HepG2 (cell line): ENCODE measurements around the gene PDK2. TPM values are rescaled to one million over a fixed set of nuclear protein-coding genes. Genes with fewer than 3 reads are reported as not detected.

Experiments used
- ARHGAP35 ChIP-seq: sonication (generic); formaldehyde crosslinking; IDR thresholded peaks from 2 replicates; pipeline ENCODE4 v1.9.0; 2022; ENCODE audit warnings: mild to moderate bottlenecking, inconsistent platforms, moderate library complexity, missing genetic modification reagents, borderline replicate concordance
- CAMTA2 ChIP-seq: sonication (generic); formaldehyde crosslinking; IDR thresholded peaks from 2 replicates; pipeline ENCODE4 v1.4.0; 2020; ENCODE audit warnings: mild to moderate bottlenecking, missing genetic modification reagents, borderline replicate concordance
- CBX5 ChIP-seq: sonication (generic); formaldehyde crosslinking; IDR thresholded peaks from 2 replicates; pipeline ENCODE4 v1.4.0; 2020; ENCODE audit warnings: missing genetic modification reagents, borderline replicate concordance
- CEBPG ChIP-seq: IDR thresholded peaks from 2 replicates; pipeline ENCODE4 v1.6.1; 2016
- ESRRA ChIP-seq: sonication (generic); formaldehyde crosslinking; IDR thresholded peaks from 2 replicates; pipeline ENCODE4 v1.5.1; 2020; ENCODE audit warnings: mild to moderate bottlenecking, low read depth, missing genetic modification reagents
- HNRNPH1 ChIP-seq: fragments of 200-400 bp; formaldehyde crosslinking; optimal IDR thresholded peaks from 2 replicates; pipeline ENCODE3; 2017; ENCODE audit warnings: mild to moderate bottlenecking, low read depth, low read length
- NFIB ChIP-seq: sonication (generic); formaldehyde crosslinking; IDR thresholded peaks from 2 replicates; pipeline ENCODE4 v1.9.0; 2021; ENCODE audit warnings: missing genetic modification reagents, mild to moderate bottlenecking, borderline replicate concordance
- ONECUT2 ChIP-seq: sonication (generic); formaldehyde crosslinking; IDR thresholded peaks from 2 replicates; pipeline ENCODE4 v1.4.0; 2020; ENCODE audit warnings: missing genetic modification reagents
- RAD21 ChIP-seq: fragments of 450-650 bp; formaldehyde crosslinking; IDR thresholded peaks from 2 replicates; pipeline ENCODE4 v1.5.0; 2020; ENCODE audit warnings: mild to moderate bottlenecking
- SETDB1 ChIP-seq: sonication (generic); formaldehyde crosslinking; IDR thresholded peaks from 2 replicates; pipeline ENCODE4 v1.5.1; 2020; ENCODE audit warnings: missing genetic modification reagents, mild to moderate bottlenecking, borderline replicate concordance
- ZBTB37 ChIP-seq: sonication (generic); formaldehyde crosslinking; IDR thresholded peaks from 2 replicates; pipeline ENCODE4 v1.4.0; 2020; ENCODE audit warnings: mild to moderate bottlenecking, missing genetic modification reagents
- ZNF207 ChIP-seq: fragments of 450-650 bp; IDR thresholded peaks from 2 replicates; pipeline ENCODE4 v1.6.1; 2016; ENCODE audit warnings: antibody characterized with exemption, borderline replicate concordance
- ZNF367 ChIP-seq: sonication (generic); formaldehyde crosslinking; IDR thresholded peaks from 2 replicates; pipeline ENCODE4 v1.4.0; 2020; ENCODE audit warnings: missing genetic modification reagents, borderline replicate concordance
- ZNF724P ChIP-seq: sonication (generic); formaldehyde crosslinking; IDR thresholded peaks from 2 replicates; pipeline ENCODE4 v1.8.0; 2022; ENCODE audit warnings: missing genetic modification reagents, borderline replicate concordance
- ZNF773 ChIP-seq: sonication (generic); formaldehyde crosslinking; IDR thresholded peaks from 2 replicates; pipeline ENCODE4 v1.4.0; 2020; ENCODE audit warnings: missing genetic modification reagents, borderline replicate concordance
- ZSCAN9 ChIP-seq: IDR thresholded peaks from 2 replicates; pipeline ENCODE4 v1.6.1; 2016; ENCODE audit warnings: borderline replicate concordance
- polyA plus RNA-seq, 8 experiments: library from polyadenylated mRNA; depleted of rRNA in 3 of 8; stranded (reverse) in 7 of 8; unstranded in 1 of 8; fragments of >200 nt; fragmentation: Illumina TruSeq in 4 of 8; extraction: Trizol in 4 of 8; gene quantifications; 2 replicates each; pipeline versions ENCODE4 v1.2.1 to v1.2.3, GENCODE V29; 2011 to 2016; ENCODE audit warnings: low read depth in 4 of 8, missing spikeins in 1 of 8, mixed read lengths in 1 of 8; ENCODE audit not compliant: insufficient read depth in 1 of 8
- total RNA-seq, 5 experiments: library from RNA; depleted of rRNA; stranded (reverse); fragments of >200 nt; fragmentation: Illumina TruSeq; extraction: Trizol; gene quantifications; 2 replicates each; pipeline ENCODE4 v1.2.3, GENCODE V29; 2016; ENCODE audit warnings: low read depth in 1 of 5
- TF ChIP-seq, protein P1 (sequence below): sonication (generic); formaldehyde crosslinking; IDR thresholded peaks from 2 replicates; pipeline ENCODE4 v1.4.0; 2020; ENCODE audit warnings: missing genetic modification reagents
- TF ChIP-seq, protein P2 (sequence below): IDR thresholded peaks from 2 replicates; pipeline ENCODE4 v1.6.1; 2016; ENCODE audit warnings: mild to moderate bottlenecking
- TF ChIP-seq, protein P3 (sequence below): sonication (generic); formaldehyde crosslinking; IDR thresholded peaks from 2 replicates; pipeline ENCODE4 v1.4.0; 2020; ENCODE audit warnings: missing genetic modification reagents, low read depth, mild to moderate bottlenecking, borderline replicate concordance
- TF ChIP-seq, protein P4 (sequence below): sonication (generic); formaldehyde crosslinking; IDR thresholded peaks from 2 replicates; pipeline ENCODE4 v1.5.1; 2020; ENCODE audit warnings: mild to moderate bottlenecking, moderate library complexity, missing genetic modification reagents

The PDK2 gene
- total and polyA plus RNA-seq, 2 of the 13 experiments (the other 11 are each of a cell fraction or from before 2014, with no cell fraction given) = 18.5 to 59.7 TPM

- TF ChIP-seq SETDB1 (CRISPR knock-in tag) (no peak), ESRRA (CRISPR knock-in tag) (0 out of 2 replicates have a peak, but pooled peaks have one; percentile 35), NFIB (CRISPR knock-in tag) (no peak), ZSCAN9 (CRISPR knock-in tag) (peak; percentile 34; the same call in 1 of the 2 replicates), HNRNPH1 (no peak), ZNF207 (no peak), ZNF367 (CRISPR knock-in tag) (no peak), ARHGAP35 (CRISPR knock-in tag) (no peak), ONECUT2 (CRISPR knock-in tag) (no peak), ZNF724P (CRISPR knock-in tag) (no peak), CAMTA2 (0 out of 2 replicates have a peak, but pooled peaks have one; percentile 72), CBX5 (CRISPR knock-in tag) (no peak), ZNF773 (CRISPR knock-in tag) (no peak), ZBTB37 (no peak), RAD21 (CRISPR knock-in tag) (peak; percentile 22; the same call in 1 of the 2 replicates), CEBPG (0 out of 2 replicates have a peak, but pooled peaks have one; percentile 6)
- TF ChIP-seq, protein P1, sequence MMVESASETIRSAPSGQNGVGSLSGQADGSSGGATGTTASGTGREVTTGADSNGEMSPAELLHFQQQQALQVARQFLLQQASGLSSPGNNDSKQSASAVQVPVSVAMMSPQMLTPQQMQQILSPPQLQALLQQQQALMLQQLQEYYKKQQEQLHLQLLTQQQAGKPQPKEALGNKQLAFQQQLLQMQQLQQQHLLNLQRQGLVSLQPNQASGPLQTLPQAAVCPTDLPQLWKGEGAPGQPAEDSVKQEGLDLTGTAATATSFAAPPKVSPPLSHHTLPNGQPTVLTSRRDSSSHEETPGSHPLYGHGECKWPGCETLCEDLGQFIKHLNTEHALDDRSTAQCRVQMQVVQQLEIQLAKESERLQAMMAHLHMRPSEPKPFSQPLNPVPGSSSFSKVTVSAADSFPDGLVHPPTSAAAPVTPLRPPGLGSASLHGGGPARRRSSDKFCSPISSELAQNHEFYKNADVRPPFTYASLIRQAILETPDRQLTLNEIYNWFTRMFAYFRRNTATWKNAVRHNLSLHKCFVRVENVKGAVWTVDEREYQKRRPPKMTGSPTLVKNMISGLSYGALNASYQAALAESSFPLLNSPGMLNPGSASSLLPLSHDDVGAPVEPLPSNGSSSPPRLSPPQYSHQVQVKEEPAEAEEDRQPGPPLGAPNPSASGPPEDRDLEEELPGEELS (CRISPR knock-in tag) = 0 out of 2 replicates have a peak, but pooled peaks have one; percentile 23
- TF ChIP-seq, protein P2, sequence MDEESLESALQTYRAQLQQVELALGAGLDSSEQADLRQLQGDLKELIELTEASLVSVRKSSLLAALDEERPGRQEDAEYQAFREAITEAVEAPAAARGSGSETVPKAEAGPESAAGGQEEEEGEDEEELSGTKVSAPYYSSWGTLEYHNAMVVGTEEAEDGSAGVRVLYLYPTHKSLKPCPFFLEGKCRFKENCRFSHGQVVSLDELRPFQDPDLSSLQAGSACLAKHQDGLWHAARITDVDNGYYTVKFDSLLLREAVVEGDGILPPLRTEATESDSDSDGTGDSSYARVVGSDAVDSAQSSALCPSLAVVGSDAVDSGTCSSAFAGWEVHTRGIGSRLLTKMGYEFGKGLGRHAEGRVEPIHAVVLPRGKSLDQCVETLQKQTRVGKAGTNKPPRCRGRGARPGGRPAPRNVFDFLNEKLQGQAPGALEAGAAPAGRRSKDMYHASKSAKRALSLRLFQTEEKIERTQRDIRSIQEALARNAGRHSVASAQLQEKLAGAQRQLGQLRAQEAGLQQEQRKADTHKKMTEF (CRISPR knock-in tag) = peak; percentile 67
- TF ChIP-seq, protein P3, sequence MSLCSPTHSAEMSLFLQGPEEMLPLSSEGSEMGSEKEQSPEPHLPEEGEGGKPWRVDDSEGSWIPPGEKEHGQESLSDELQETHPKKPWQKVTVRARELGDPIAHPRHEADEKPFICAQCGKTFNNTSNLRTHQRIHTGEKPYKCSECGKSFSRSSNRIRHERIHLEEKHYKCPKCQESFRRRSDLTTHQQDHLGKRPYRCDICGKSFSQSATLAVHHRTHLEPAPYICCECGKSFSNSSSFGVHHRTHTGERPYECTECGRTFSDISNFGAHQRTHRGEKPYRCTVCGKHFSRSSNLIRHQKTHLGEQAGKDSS = no peak; the same call in 1 of the 2 replicates
- TF ChIP-seq, protein P4, sequence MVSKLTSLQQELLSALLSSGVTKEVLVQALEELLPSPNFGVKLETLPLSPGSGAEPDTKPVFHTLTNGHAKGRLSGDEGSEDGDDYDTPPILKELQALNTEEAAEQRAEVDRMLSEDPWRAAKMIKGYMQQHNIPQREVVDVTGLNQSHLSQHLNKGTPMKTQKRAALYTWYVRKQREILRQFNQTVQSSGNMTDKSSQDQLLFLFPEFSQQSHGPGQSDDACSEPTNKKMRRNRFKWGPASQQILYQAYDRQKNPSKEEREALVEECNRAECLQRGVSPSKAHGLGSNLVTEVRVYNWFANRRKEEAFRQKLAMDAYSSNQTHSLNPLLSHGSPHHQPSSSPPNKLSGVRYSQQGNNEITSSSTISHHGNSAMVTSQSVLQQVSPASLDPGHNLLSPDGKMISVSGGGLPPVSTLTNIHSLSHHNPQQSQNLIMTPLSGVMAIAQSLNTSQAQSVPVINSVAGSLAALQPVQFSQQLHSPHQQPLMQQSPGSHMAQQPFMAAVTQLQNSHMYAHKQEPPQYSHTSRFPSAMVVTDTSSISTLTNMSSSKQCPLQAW = no peak
Measured at GRCh38 chr17:50102164-50102991, 7.2 kb downstream of the PDK2 start (continued).
